ENCODE results near the gene CST9. TPM values are rescaled to one million over a fixed set of nuclear protein-coding genes. Genes with fewer than 3 reads are reported as not detected.
A peak's percentile ranks its signal among the peaks of the same experiment; 100 is the strongest.
"Not testable (repeated sequence)": the region's sequence is repeated elsewhere in the genome, so short reads cannot be mapped to it uniquely, and the experiment has no call there.

CST9 gene
- total and polyA plus RNA-seq, 2 of the 13 experiments (the other 11 are each of a cell fraction or from before 2014, with no cell fraction given): 0.07 TPM; not detected in 1

- TF ChIP-seq ZNF768 (CRISPR knock-in tag; IDR thresholded peaks at IDR 0.05) (peak; percentile 70; the same call in 1 of the 2 replicates), FOXA1 (CRISPR knock-in tag; IDR thresholded peaks at IDR 0.05) (peak; percentile 96), AHDC1 (CRISPR knock-in tag; IDR thresholded peaks at IDR 0.05; ENCODE audit: borderline replicate concordance) (peak; percentile 52; the same call in 1 of the 2 replicates), ELF3 (CRISPR knock-in tag; IDR thresholded peaks at IDR 0.05) (peak; percentile 80), ZNF777 (CRISPR knock-in tag; IDR thresholded peaks at IDR 0.05) (peak; percentile 57), THRA (CRISPR knock-in tag; IDR thresholded peaks at IDR 0.05; ENCODE audit: borderline replicate concordance) (peak; percentile 77; the same call in 1 of the 2 replicates), THAP11 (CRISPR knock-in tag; IDR thresholded peaks at IDR 0.05) (peak; percentile 73), GATAD1 (CRISPR knock-in tag; IDR thresholded peaks at IDR 0.05) (peak; percentile 71; the same call in 1 of the 2 replicates), ESRRA (CRISPR knock-in tag; IDR thresholded peaks at IDR 0.05; ENCODE audit: low read depth) (0 out of 2 replicates have a peak, but pooled peaks have one; percentile 33), ZNF343 (CRISPR knock-in tag; IDR thresholded peaks at IDR 0.05) (peak; percentile 91), YEATS2 (CRISPR knock-in tag; IDR thresholded peaks at IDR 0.05; ENCODE audit: borderline replicate concordance) (peak; percentile 74; the same call in 1 of the 2 replicates), ZMYM3 (CRISPR knock-in tag; IDR thresholded peaks at IDR 0.05) (peak; percentile 86; the same call in 1 of the 2 replicates), RCOR2 (CRISPR knock-in tag; IDR thresholded peaks at IDR 0.05) (peak; percentile 65; the same call in 1 of the 2 replicates), ZNF766 (CRISPR knock-in tag; IDR thresholded peaks at IDR 0.05; ENCODE audit: borderline replicate concordance) (0 out of 2 replicates have a peak, but pooled peaks have one; percentile 30), ZNF136 (CRISPR knock-in tag; IDR thresholded peaks at IDR 0.05; ENCODE audit: low read depth) (0 out of 2 replicates have a peak, but pooled peaks have one; percentile 64), TP53 (CRISPR knock-in tag; conservative IDR thresholded peaks at IDR 0.05) (peak; percentile 50; the same call in 1 of the 2 replicates), PAX8 (CRISPR knock-in tag; IDR thresholded peaks at IDR 0.05; ENCODE audit: borderline replicate concordance) (peak; percentile 88; the same call in 1 of the 2 replicates)
- not testable (repeated sequence) for TF ChIP-seq FOXA1 (IDR thresholded peaks at IDR 0.05)
- TF ChIP-seq, protein P1, sequence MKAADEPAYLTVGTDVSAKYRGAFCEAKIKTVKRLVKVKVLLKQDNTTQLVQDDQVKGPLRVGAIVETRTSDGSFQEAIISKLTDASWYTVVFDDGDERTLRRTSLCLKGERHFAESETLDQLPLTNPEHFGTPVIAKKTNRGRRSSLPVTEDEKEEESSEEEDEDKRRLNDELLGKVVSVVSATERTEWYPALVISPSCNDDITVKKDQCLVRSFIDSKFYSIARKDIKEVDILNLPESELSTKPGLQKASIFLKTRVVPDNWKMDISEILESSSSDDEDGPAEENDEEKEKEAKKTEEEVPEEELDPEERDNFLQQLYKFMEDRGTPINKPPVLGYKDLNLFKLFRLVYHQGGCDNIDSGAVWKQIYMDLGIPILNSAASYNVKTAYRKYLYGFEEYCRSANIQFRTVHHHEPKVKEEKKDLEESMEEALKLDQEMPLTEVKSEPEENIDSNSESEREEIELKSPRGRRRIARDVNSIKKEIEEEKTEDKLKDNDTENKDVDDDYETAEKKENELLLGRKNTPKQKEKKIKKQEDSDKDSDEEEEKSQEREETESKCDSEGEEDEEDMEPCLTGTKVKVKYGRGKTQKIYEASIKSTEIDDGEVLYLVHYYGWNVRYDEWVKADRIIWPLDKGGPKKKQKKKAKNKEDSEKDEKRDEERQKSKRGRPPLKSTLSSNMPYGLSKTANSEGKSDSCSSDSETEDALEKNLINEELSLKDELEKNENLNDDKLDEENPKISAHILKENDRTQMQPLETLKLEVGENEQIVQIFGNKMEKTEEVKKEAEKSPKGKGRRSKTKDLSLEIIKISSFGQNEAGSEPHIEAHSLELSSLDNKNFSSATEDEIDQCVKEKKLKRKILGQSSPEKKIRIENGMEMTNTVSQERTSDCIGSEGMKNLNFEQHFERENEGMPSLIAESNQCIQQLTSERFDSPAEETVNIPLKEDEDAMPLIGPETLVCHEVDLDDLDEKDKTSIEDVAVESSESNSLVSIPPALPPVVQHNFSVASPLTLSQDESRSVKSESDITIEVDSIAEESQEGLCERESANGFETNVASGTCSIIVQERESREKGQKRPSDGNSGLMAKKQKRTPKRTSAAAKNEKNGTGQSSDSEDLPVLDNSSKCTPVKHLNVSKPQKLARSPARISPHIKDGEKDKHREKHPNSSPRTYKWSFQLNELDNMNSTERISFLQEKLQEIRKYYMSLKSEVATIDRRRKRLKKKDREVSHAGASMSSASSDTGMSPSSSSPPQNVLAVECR (CRISPR knock-in tag; IDR thresholded peaks at IDR 0.05; ENCODE audit: borderline replicate concordance): peak; percentile 57; the same call in 1 of the 2 replicates
These were observed 15.1 kb upstream of the CST9 start (continued) for GRCh38 chr20:23620670-23621386.

All from HepG2 (cell line).